DMS53 treated with DMSO at 0.1 percent for 48 hours (cell line): ENCODE measurements around the gene SLC16A1.
"Not testable (repeated sequence)": the region's sequence is repeated elsewhere in the genome, so short reads cannot be mapped to it uniquely, and the experiment has no call there.

Source experiments
- DNase-seq: peaks from one replicate; lab custom pipeline; 2025; ENCODE audit not compliant: unreplicated experiment; lab: John Stamatoyannopoulos, UW

The SLC16A1 gene

GRCh38 chr1:112927462-112927990 is 28.5 kb downstream of the SLC16A1 start:
- no peak for DNase-seq

- no peak for DNase-seq
Observed at GRCh38 chr1:112926858-112927257, 29.1 kb downstream of the SLC16A1 start.

GRCh38 chr1:112925015-112925414 is 31.0 kb downstream of the SLC16A1 start:
- no peak for DNase-seq

DNA sequence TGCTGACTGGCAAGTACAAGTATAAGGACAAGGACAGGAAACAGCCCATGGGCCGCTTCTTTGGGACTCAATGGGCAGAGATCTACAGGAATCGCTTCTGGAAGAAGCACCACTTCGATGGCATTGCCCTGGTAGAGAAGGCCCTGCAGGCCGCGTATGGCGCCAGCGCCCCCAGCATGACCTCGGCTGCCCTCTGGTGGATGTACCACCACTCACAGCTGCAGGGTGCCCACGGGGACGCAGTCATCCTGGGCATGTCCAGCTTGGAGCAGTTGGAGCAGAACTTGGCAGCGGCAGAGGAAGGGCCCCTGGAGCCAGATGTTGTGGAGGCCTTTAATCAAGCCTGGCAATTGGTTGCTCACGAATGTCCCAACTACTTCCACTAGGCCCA is 32.0 kb downstream of the SLC16A1 start:
- DNase-seq, result no peak

- DNase-seq, result no peak
Observed at GRCh38 chr1:112923234-112923958, 32.6 kb downstream of the SLC16A1 start.

DNA sequence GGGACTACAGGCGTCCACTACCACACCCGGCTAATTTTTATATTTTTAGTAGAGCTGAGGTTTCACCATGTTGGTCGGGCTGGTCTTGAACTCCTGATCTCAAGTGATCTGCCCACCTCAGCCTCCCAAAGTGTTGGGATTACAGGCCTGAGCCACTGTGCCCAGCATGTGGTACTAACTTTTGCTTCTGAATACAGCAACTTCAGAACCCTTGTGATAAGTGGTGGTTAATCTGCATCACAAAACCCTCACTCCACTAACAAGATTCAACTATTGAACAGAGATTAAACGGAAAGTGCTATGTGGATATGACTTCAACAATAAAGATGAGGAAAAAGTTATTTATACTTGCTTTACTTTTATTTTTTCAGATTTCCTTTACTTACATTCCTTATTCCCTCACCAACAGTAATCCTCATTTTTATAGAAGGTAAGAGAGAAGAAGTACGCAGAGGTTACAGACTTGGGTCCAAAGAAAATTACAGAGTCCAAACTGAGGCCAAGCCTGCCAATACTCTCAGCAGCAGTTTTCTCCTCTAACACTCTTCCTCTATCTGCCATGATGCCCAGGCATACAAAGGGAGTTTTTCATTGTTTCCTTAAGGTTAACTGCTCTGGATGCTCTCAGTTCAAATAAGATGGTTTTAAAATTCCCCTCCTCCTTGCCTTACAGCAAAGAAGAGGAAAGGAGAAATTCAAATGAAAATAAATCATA is 44.3 kb downstream of the SLC16A1 start:
- DNase-seq, result no peak

DNA sequence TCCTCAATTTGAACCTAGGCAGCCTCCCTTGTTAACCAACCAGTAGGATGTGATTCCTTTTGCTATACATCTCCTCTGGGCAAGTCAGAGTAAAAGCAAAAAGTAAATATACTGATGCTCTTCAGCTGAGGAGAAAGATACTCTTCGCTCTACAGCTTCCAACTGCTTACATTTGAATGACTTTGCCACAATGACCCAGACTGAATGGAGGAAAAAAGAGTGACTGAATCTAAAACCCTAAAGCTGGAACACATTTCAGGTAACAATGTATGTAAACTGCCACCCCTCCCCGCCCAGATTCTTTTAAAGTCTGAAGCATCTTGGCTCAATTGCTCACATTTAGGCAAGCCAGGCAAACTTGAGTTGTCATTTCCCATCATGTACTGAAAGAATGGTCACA is 46.1 kb downstream of the SLC16A1 start:
- no peak for DNase-seq

DNA sequence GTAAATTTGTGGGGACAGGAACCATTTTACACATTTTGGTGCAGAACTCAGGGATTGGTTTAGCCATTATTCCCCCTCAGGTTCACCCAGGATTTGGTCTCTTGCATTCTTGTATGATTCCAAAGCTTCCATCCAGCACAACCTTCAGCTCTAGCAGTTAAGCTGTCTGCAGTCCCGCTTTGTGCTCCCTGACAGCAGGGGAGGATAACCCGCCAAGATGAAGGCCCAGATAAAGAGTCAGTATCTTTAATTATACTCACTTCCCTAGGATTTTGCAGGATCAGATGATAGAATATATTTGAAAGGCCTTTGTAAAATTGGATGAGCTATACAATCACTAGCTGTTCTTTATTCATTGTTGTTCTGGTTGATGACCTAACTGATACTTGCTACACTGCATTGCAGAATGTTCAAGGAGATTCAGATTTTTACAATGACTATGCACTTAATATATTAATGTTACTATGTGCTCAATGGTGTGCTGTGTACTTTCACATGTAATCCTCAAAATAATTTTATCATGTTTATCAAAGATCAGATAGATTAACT is 49.8 kb downstream of the SLC16A1 start:
- DNase-seq, result no peak

GRCh38 chr1:112905395-112906149 is 50.4 kb downstream of the SLC16A1 start:
- no peak for DNase-seq

- no peak for DNase-seq
Observed at GRCh38 chr1:112904831-112905261, 51.1 kb downstream of the SLC16A1 start.

- no peak for DNase-seq
Observed at GRCh38 chr1:112904071-112904830, 51.7 kb downstream of the SLC16A1 start.

DNA sequence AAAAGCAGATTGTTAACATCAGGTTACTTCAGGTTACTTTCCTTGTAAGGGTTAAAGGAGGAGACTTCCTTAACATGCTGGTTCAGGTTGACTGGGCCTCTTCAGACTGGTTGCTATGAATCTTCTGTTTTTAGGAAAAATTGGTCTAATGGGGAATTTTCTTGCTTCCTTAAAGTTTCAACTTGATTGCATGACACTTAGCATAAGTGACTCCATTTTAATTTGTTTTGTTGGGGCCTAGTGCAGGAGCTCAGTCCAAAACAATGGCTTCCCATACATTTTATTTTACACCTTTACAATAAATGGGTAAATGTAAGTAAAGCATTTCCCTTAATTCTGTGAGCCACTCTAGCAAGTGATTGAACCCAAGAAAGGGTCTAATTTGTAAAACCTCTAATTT is 53.8 kb downstream of the SLC16A1 start:
- DNase-seq, result no peak

GRCh38 chr1:112901387-112901786 is 54.6 kb downstream of the SLC16A1 start:
- DNase-seq, result no peak

DNA sequence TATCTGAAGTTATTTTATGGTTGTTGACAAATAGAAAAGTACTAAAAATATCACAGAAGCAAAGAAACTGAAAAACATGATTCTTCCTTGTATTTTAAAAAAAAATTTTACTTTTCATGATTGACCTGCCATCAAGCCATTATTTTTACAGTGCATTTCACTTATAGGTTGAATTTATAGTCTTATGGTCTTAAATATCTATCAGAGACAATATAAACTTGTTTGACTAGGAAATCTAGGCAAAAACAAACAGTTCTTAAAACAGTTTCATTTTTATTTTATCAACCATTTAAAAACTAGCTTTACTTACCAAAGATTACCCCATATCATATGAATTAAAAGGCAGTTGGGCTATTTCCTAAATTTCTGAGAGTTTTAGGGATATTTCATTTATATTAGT is 59.2 kb downstream of the SLC16A1 start:
- no peak for DNase-seq

DNA sequence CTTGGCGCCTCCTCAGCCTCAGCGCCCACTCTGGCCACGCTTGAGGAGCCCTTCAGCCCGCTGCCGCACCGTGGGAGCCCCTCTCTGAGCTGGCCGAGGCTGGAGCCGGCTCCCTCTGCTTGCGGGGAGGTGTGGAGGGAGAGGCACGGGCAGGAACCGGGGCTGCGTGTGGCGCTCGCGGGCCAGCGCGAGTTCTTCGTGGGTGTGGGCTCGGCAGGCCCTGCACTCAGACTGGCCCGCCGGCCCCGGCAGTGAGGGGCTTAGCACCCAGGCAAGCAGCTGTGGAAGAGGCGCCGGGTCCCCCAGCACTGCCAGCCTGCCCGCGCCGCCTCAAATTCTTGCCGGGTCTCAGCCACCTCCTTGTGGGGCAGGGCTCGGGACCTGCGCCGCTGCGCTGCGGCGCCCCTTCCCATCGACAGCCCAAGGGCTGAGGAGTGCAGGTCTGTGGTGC is 61.4 kb downstream of the SLC16A1 start:
- no peak for DNase-seq

DNA sequence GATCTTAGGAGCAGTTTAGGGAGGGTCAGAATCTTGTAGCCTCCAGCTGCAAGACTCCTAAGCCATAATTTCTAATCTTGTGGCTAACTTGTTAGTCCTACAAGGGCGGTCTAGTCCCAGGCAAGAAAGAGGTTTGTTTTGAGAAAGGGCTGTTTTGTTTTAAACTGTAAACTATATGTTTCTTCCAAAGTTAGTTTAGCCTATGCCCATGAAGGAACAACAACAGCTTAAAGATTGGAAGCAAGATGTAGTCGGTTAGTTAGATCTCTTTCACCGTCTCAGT is 62.0 kb downstream of the SLC16A1 start:
- no peak for DNase-seq

DNA sequence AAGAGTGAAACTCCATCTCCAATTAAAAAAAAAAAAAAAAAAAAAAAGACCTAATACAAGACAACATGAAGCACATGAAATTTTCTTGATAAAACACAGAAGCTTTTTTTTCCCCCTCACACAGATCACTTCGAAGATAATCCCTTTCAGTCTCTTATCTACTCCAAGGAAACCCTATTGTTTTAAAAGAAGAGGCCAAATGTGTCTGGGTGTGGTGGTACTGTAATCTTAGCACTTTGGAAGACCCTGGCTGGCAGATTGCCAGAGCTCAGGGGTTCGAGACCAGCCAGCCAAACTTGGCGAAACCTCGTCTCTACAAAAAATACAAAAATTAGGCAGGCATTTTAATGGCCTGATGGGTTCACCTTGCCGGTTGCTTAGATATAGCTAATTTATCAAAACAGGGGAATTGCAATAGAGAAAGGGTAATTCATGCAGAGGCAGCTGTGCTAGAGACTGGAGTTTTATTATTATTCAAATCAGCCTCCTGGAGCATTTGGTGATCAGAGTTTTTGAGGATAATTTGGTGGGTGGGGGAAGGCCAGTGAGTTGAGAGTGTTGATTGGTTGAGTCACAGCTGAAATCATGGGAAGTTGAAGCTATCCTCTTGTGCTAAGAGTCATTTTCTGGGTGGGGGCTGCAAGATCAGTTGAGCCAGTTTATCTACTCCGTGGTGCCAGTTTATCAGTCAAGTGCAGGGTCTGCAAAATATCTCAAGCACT is 62.5 kb downstream of the SLC16A1 start:
- no peak for DNase-seq

DNA sequence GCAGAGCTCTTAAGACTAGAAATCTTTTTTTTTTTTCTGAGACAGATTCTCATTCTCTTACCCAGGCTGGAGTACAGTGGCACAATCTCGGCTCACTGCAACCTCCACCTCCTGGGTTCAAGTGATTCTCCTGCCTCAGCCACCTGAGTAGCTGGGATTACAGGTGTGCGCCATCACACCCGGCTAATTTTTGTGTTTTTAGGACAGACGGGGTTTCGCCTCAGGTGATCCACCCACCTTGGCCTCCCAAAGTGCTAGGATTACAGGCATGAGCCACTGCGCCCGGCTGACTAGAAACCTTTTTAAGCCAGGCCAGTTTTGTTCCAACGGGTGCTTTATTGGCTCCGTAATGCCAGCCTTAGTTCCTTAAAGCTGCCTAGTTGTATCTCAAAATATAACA is 66.1 kb downstream of the SLC16A1 start:
- not testable (repeated sequence) for DNase-seq

GRCh38 chr1:112889052-112889768 is 66.8 kb downstream of the SLC16A1 start:
- DNase-seq, result no peak
